ENCODE results near the gene CD7.

Gene CD7

DNA sequence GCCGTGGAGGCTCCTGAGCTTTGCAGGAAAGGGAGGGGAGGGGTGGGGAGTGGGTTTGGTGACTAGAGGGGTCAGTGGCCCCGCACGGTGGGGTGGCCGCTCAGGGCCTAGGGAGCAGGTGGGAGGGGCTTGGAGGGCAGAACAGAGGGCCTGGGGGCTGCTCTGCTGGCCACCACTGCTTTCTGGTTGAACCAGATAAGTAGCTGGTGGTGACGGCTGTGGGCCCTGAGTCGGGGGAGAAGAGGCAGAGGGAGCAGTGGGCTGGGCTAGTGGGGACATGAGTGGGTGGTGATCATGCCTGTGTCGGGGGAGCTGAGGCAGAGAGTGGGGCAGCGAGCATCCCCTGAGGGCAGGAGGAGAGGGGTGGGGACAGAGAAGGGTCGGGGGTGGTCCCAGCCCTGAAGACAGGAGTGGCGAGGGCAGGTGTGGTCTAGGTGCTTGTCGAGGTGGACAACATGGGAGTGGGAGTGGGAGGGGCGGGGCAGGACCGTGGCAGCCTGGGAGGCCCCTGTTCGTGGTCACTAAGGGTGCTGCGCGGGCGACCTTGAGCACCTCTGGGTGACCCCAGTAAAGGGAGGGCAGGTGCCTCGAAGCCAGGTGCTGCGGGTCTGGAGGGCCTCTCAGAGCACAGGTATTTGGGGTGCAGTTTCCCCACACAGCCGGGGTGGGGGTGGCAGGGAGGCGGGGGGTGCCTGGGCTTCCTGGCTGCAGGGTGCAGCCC is 6.3 kb upstream of the CD7 start:
- TF ChIP-seq POLR2A (IDR thresholded peaks at IDR 0.05; ENCODE audit: low read depth, low read length) (no peak), POLR2AphosphoS5 (IDR thresholded peaks at IDR 0.05; ENCODE audit: low read depth, low read length) (no peak)
- FAIRE-seq (no peak), DNase-seq (ENCODE audit: insufficient read length) (no peak)

GRCh38 chr17:82322526-82323453 is 5.4 kb upstream of the CD7 start:
- no peak for FAIRE-seq
- DNase-seq (ENCODE audit: insufficient read length) = no peak
- TF ChIP-seq POLR2AphosphoS5 (IDR thresholded peaks at IDR 0.05; ENCODE audit: low read depth, low read length) (no peak), POLR2A (IDR thresholded peaks at IDR 0.05; ENCODE audit: low read depth, low read length) (no peak), TAF1 (IDR thresholded peaks at IDR 0.05; ENCODE audit: borderline replicate concordance, low read depth, low read length) (no peak)

DNA sequence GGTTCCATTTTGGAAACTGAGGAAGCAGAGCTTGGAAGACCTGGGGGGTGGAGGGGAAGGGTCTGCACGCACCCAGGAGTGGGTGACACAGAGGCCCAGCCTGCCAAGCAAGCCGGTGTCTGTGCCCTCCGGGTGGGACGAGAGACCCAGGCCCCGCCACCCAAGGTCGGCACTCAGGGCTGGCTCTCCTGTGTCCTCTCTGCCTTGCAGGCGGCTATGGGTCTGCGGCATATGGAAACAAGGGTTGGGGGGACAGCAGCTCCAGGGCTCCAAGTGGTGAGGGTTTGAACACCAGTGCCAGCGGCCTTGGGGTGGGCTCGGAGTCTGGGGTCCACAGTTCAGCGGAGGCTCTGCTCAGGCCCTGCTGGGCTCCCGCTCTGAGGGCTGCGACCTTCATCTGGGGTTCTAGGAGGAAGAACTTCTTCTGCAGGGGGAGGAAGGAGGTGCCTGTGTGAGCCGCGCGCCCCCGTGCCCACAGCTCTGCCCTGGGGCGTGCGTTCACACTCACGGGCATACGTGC is 4.6 kb upstream of the CD7 start:
- no peak for DNase-seq (ENCODE audit: insufficient read length)
- TF ChIP-seq POLR2A (IDR thresholded peaks at IDR 0.05; ENCODE audit: low read depth, low read length) = no peak
- FAIRE-seq = no peak

- FAIRE-seq = no peak
- no peak for TF ChIP-seq POLR2A (IDR thresholded peaks at IDR 0.05; ENCODE audit: low read depth, low read length)
- no peak for TF ChIP-seq POLR2AphosphoS5 (IDR thresholded peaks at IDR 0.05; ENCODE audit: low read depth, low read length)
- TF ChIP-seq TAF1 (IDR thresholded peaks at IDR 0.05; ENCODE audit: borderline replicate concordance, low read depth, low read length) = no peak
- peak; percentile 85 for DNase-seq (ENCODE audit: insufficient read length)
Observed at GRCh38 chr17:82320956-82321927, 3.8 kb upstream of the CD7 start.

DNA sequence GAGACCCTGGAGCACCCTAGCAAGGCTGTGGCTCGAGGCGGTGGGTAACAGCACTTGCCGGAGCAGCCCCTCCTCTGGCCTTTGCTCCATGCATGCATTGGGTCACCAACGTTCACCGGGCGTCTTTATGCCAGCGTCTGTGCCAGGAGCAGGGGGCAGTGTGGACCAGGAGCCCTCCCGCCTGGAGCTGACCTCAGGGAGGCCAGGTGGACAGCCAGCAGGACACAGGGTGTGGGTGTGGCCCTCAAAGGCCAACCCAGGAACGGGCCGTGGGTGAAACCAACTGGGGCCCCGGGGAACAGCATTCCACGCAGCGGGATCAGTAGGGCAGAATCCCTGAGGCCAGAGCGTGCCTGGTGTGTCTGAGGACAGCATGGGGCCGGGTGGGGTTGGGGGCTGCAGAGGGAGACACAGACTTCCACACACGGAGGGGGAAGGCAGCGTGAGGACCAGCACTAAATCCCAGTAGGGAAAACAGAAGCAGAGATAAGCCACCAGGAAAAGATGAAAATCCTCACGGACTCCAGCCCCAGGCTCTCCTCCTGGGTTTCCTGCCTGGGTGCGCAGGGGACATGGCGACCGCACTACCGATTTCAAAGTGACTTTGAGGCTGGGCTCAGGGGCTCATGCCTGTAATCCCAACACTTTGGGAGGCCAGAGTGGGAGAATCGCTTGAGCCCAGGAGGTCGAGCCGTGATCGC is 2.9 kb upstream of the CD7 start:
- FAIRE-seq = no peak
- TF ChIP-seq TAF1 (IDR thresholded peaks at IDR 0.05; ENCODE audit: borderline replicate concordance, low read depth, low read length) = no peak
- no peak for TF ChIP-seq POLR2AphosphoS5 (IDR thresholded peaks at IDR 0.05; ENCODE audit: low read depth, low read length)
- TF ChIP-seq POLR2A (IDR thresholded peaks at IDR 0.05; ENCODE audit: low read depth, low read length) = no peak
- DNase-seq (ENCODE audit: insufficient read length) = no peak

- TF ChIP-seq POLR2AphosphoS5 (IDR thresholded peaks at IDR 0.05; ENCODE audit: low read depth, low read length) (no peak), TAF1 (IDR thresholded peaks at IDR 0.05; ENCODE audit: borderline replicate concordance, low read depth, low read length) (no peak), POLR2A (IDR thresholded peaks at IDR 0.05; ENCODE audit: low read depth, low read length) (no peak)
- FAIRE-seq (no peak), DNase-seq (ENCODE audit: insufficient read length) (no peak)
Observed at GRCh38 chr17:82319619-82320062, 2.2 kb upstream of the CD7 start.

DNA sequence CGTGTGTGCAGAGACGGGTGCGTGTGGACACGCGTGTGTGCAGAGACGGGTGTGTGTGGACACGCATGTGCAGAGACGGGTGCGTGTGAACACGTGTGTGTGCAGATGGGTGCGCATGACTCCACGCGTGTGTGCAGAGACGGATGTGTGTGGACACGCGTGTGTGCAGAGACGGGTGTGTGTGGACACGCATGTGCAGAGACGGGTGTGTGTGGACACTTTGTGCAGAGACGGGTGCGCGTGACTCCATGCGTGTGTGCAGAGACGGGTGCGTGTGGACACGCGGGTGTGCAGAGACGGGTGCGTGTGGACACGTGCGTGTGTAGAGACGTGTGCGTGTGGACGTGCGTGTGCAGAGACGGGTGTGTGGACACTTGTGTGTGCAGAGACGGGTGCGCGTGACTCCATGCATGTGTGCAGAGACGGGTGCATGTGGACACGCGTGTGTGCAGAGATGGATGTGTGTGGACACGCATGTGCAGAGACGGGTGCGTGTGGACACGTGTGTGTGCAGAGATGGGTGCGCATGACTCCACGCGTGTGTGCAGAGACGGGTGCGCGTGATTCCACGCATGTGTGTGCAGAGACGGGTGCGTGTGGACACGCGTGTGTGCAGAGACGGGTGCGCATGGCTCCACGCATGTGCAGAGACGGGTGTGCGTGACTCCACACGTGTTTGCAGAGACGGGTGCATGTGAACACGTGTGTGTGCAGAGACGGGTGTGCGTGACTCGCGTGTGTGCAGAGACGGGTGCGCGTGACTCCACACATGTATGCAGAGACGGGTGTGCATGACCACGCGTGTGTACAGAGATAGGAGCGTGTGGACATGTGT is 1.6 kb upstream of the CD7 start:
- FAIRE-seq = no peak
- no peak for DNase-seq (ENCODE audit: insufficient read length)
- TF ChIP-seq TAF1 (IDR thresholded peaks at IDR 0.05; ENCODE audit: borderline replicate concordance, low read depth, low read length) = no peak
- TF ChIP-seq POLR2AphosphoS5 (IDR thresholded peaks at IDR 0.05; ENCODE audit: low read depth, low read length) = no peak
- no peak for TF ChIP-seq POLR2A (IDR thresholded peaks at IDR 0.05; ENCODE audit: low read depth, low read length)

DNA sequence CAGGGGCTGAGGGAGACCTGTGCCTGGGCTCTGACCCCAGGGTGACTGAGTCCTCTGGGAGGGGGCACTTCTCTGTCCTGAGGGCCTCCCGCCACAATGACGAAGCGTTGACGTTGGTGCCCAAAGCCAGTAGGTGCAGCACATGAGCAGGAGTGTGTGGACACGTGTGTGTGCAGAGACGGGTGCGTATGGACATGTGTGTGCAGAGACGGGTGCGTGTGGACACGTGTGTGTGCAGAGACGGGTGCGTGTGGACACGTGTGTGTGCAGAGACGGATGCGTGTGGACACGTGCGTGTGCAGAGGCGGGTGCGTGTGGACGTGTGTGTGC is 726 bp upstream of the CD7 start:
- FAIRE-seq (no peak), DNase-seq (ENCODE audit: insufficient read length) (no peak)
- TF ChIP-seq TAF1 (IDR thresholded peaks at IDR 0.05; ENCODE audit: borderline replicate concordance, low read depth, low read length) = no peak
- TF ChIP-seq POLR2A (IDR thresholded peaks at IDR 0.05; ENCODE audit: low read depth, low read length) = no peak
- no peak for TF ChIP-seq POLR2AphosphoS5 (IDR thresholded peaks at IDR 0.05; ENCODE audit: low read depth, low read length)

DNA sequence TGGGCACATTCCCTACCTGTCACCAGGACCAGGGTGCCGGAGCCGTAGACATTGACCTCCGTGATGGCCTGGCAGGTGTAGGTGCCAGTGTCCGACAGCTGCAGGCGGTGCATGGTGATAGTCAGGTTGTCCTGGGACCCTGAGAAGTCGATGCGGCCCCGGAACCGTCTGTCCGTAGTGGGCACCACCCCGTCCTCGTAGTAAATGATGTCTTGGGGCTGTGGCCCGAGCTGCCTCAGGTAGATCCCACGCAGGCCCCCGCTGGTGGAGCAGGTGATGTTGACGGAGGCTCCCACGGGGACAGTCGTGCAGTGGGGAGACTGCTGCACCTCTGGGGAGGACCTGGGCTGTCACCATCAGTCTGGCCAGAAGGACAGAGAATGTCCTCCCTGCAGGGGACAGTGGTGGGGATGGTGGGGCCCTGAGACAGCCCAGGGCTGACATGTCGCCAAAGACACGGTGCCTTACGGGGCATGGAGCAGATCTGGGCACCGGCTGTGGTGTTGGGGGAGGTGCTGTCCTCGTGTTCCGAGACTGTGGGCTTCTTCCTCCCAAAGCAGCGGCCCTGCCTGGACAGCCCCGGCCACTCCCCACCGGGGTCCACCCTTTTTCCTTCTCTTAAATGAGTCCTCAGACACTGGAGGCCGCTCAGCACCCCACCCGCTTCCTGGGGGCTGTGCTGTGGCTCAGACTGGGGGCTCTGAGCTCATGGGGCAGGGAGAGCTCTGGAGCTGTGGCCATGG is 586 bp downstream of the CD7 start:
- FAIRE-seq (no peak), DNase-seq (ENCODE audit: insufficient read length) (no peak)
- no peak for TF ChIP-seq POLR2A (IDR thresholded peaks at IDR 0.05; ENCODE audit: low read depth, low read length)
- no peak for TF ChIP-seq TAF1 (IDR thresholded peaks at IDR 0.05; ENCODE audit: borderline replicate concordance, low read depth, low read length)
- no peak for TF ChIP-seq POLR2AphosphoS5 (IDR thresholded peaks at IDR 0.05; ENCODE audit: low read depth, low read length)

All from GM12892 (cell line).